ENCODE results near the gene MACROD2.

MACROD2 gene

DNA sequence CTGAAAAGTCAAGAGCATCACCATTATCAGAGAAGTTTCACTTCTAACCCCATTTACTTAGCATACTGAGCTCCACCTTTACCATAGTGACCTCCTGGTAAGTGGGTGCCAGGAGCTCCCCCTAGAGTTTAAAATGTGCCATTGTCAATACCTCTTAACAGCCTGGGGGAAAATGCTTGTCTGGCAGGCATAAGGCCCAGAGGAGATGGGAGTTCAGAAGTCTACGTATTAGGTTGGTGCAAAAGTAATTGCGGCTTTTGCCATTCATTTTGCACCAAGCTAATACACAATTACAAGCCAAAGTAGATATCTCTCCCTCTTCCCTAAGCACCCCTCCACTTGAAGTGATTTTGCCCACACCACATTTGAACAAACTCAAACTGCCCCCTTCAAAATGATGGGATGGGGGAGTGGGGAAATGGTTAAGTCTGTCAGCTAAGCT, 1658.9 kb downstream of the MACROD2 start:
- in situ Hi-C loops (cut with MboI; ENCODE audit: low sequenced_read_pairs): no loop called here

DNA sequence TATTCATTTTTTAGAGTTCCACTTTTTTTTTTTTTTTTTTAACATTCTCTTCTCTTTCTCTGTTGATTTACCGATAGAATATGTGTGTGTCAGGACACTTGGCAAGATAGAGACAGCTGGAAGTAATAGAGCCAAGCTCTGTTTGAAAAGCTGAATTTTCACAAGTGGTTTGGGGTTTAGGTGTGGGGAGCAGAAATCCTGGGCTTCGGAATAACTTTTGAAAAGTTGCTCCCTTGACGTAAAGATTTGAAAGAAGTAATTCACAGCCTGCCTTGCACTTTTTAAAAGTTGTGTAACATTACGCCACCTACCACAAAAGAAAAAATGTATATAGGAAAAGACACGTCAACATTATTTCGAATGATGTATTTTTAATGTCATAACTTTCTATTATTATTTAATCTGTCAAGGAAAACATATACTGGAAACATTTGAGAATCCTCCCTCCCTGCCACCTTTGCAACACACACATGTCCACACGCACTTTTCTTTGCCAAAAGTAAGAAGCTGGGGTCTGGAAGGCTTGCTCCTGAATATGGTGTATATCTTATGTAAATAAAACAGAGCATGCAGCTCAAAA, 1660.1 kb downstream of the MACROD2 start:
- in situ Hi-C loops (cut with MboI; ENCODE audit: low sequenced_read_pairs): no loop called here

DNA sequence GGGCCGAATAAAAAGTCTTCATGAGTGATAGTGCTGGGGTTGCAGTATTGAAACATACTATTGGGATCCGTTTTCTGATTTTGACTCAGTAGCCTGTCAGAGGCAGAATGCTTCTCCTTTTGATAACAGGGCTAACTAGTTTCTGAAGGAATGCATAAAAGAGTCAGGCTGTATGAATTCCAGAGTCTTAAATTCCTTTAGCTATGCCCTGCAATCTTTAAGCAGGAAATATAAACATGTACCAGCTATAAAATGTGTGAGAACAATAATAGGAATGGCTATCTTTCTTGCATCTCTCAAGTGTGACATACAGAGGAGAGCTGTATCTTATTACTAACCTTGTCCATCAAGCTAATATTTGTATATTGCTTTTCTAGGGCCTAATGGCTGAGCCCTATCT, 1660.8 kb downstream of the MACROD2 start:
- in situ Hi-C loops (cut with MboI; ENCODE audit: low sequenced_read_pairs): no loop called here

DNA sequence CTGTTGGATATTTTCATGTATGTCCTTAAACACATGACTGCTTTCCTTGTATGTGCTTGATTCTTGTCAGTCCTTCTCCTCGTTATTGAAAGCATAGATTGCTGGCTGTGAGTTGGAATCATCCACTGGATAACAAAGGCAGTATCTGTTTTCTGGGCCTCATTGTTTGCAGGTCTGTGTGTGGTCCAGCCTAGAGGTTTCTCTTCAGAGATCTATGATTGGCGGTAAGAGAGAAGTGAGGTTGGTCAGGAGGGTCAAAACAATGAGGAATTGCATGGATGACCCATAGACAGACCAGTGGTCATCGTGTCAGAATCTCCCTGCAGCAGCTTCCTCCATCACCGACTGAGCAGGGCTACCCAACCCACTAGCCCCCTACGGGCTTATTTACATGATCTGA, 1663.0 kb downstream of the MACROD2 start:
- in situ Hi-C loops (cut with MboI; ENCODE audit: low sequenced_read_pairs): no loop called here

DNA sequence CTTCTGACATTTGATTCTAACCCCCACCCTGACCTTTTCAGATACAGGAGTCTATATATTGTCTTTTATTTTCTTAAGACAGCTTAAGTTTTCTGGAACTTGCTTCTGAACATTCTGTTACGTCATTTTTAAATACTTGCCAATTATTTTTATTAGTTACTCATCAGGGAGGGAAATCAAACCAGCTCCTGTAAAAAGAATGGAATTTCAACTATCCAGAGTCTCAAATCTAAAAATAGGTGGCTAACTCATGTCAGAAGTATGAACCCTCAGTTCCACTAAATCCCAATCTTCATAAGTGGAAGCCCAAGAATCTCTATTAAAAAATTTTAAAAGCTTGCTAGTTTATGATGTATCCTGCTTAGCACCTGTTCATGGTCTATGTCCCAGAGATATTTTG, 1677.9 kb downstream of the MACROD2 start:
- in situ Hi-C loops (cut with MboI; ENCODE audit: low sequenced_read_pairs): no loop called here

DNA sequence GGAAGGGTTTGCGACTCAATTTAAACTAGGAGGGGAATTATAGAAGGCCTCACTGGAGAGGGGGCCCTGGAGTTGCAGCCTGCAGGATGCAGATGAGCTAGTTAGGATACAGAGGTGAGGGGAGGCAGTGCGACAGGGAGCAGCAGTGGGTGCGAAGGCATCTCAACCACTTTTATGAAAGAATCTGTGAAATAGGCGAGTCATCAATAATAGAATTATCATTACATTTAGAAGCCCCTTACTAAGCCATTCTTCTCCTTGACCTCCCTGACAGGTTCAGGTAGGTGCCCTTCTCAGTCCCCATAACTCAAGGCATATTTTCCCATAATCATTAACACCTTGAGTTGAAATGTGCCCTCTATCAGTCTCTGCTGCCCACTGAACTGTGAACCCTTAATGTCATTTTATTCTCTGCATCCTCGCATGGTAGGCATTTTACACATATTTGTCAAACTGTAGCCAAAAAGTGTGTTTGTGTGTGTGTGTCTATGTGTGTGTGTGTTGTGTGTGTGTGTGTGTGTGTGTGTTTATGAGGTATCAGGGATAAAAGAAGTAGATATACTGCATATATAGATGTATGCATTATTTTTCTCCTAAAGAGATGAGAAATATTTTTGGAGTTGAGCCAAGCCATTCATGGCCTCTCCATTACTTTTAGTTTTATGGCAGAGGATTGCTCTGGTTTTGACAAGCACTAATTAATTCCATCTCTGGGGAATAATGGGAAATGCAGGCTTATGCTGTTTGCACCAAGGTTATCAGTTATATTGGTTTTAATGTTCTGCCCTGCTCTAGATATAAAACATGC, 1679.1 kb downstream of the MACROD2 start:
- in situ Hi-C loops (cut with MboI; ENCODE audit: low sequenced_read_pairs): no loop called here

DNA sequence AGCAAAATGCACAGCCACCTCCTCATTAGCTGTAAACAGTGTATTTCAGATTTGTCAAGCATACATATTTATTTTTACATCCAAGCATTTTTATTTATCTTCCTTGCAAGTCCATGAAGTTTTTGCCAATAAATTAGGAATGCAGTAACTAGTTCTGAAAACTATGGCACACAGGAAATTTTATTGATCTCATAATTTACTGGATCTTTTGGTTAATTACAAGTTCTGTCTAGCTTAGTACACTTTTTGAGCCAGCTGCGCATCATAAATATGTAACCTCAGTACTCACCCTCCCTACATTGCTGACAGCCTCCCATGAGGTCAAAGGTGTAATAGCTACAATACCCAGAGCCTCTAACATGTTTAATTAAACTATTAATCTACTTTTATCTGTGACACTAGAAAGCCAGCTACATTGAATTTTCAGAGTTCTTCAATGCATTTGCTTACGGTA, 1679.8 kb downstream of the MACROD2 start:
- in situ Hi-C loops (cut with MboI; ENCODE audit: low sequenced_read_pairs): no loop called here

DNA sequence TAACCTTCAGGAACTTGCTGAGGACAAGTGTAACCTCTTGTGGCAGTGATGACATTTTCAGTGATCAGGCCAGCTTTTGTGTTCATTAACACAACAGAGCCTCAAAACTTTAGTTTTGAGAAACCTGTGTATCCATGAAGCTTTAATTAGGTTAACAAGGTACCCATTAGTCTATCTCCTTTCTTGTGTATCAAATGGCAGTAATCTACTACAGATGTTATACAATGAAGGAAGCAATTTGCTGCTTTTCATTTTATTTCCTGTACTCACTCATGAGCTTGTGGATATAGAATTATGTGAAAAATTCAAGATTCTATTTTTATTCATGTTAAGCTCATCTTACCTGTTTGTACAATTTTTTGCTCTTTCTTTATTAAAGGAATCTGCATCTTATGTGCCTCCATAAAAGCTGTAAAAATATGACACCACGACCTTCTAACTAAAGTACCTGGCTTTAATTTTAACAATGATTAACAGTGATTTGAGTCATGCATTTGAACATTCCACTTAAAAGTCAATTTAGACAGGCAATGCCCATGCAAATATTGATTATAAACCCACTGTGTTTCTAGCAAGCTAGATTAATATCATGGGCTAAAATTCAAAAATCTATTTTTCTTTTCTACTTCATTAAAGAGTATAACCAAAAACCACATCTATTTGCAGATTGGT, 1680.6 kb downstream of the MACROD2 start:
- in situ Hi-C loops (cut with MboI; ENCODE audit: low sequenced_read_pairs): no loop called here

DNA sequence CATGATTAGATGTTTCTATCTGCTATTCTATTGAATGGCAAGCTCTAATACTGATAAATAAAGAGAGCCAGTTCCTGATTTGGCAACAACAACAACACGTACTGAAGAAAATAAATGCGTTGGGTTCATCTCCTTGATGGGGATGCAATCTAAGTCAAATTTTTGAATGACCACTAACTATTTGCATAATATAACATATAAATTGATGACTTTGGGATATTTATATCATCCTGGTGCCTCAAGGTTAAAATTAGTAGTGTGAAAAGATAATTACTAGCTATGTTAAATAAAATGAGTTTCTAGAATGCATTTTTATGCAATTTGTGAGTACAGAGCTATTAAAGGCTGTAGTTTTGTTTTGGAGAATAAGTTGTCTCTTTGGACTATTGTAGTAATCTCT, 1681.5 kb downstream of the MACROD2 start:
- in situ Hi-C loops (cut with MboI; ENCODE audit: low sequenced_read_pairs): no loop called here

DNA sequence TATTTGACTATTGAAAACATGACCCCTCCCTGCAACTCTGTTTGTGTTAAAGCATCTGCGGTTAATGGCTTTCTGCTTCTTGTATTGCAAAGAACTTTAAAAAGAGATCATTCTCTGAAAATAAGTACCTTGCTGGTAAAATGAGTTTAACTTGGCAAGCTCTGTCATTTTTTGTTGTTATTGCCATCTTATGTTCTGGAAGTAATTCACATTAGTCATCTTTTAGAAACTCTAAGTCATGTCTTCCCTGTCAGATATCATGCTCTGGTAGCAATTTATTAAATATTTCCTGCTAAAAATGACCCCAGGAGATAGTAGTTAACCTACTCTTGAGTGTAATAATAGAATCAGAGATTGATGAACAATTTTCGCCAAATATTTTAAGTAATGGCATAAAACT, 1687.4 kb downstream of the MACROD2 start:
- in situ Hi-C loops (cut with MboI; ENCODE audit: low sequenced_read_pairs): no loop called here

DNA sequence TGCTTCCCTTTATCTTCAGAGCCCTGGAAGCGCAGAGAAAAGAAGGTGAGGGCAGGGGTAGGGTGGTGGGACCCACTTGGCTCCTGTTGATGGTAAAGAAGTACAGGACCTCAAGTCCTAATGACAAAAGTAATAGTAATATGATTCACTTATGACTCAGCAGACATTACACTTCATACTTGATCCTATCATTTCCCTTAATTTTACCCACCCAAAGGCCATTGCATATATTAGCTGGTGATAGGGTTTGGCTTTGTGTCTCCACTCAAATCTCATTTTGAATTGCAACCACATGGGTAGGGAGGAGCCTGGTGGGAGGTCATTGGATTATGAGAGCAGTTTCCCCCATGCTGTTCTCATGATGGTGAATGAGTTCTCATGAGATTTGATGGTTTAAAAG, 1697.3 kb downstream of the MACROD2 start:
- in situ Hi-C loops (cut with MboI; ENCODE audit: low sequenced_read_pairs): no loop called here

DNA sequence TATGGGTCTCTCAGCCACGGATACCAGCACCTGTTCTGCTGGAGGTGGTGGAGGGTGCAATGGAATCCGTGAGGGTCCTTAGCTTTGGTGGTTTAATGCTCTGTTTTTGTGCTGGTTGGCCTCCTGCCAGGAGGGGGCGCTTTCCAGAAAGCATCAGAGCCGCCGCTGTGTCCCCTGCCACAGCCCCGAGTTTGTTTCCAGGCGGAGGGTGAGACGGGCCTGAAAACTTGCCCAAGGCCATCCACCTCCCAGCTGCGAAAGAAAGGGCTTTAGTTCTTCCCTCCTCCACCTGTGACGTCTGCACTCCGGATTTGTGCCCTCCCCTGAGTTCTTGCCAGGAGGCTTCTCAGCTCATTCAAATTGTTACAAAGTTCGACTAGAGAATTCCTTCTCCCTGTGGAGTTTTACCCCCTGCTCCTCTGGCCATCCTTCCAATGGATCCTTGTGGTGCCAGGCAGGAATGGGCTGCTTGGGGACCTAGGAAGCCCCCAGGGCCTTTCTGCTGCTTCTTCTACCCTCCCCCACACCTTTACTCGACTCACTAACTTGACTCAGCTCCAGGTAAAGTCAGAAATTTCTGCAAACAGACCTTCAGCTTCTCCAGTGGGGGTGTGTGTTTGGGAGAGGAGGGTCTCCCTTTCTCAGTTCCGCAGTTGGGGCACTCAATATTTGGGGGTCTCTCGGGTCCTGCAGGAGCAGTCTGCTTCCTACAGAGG, 1704.3 kb downstream of the MACROD2 start:
- in situ Hi-C loops (cut with MboI; ENCODE audit: low sequenced_read_pairs): loop anchor here (25.0 kb wide), 1 partner anchor 788 kb away; no protein-coding TSS in a partner anchor

DNA sequence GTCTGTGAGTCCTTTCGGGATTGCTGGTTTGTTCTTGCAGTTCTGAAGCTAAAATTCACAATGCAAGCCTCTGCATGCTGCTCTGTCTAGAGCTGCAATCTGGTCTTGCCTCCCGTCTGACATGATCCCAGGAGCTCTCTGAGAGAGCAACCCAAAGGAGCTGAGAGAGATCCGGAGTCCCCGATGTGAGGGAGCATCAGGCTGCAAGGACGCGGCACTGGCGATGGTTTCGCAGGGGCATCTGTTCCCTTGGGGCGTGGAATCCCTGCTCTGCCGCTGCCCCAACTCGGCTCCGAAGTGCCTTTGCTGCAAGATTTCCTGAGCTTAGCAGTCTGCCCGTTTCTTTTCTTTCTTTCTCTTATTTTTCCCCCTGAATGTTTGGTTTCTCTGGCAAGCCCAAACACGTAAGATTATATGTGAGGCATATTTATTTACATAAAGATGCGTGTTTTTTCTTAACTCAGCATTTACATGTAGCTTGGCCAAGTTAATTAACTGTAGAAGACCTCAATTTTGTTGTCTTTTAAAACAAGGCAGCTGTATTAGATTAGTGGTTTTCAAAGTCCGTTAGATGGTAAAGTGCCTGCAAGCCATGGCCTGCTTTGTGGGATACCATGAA, 1704.9 kb downstream of the MACROD2 start:
- in situ Hi-C loops (cut with MboI; ENCODE audit: low sequenced_read_pairs): loop anchor here (25.0 kb wide), 1 partner anchor 787 kb away; no protein-coding TSS in a partner anchor

DNA sequence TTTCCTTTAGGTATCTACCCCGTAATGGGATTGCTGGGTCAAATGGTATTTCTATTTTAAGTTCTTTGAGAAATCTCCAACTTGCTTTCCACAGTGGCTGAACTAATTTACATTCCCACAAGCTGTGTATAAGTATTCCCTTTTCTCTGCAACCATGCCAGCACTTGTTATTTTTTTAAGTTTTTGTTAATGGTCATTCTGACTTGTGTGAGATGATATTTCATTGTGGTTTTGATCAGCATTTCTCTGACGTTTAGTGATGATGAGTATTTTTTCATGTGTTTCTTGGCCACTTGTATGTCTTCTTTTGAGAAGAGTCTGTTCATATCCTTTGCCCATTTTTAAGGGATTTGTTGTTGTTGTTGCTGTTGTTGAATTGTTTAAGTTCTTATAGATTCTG, 1706.8 kb downstream of the MACROD2 start:
- in situ Hi-C loops (cut with MboI; ENCODE audit: low sequenced_read_pairs): loop anchor here (25.0 kb wide), 1 partner anchor 785 kb away; no protein-coding TSS in a partner anchor

DNA sequence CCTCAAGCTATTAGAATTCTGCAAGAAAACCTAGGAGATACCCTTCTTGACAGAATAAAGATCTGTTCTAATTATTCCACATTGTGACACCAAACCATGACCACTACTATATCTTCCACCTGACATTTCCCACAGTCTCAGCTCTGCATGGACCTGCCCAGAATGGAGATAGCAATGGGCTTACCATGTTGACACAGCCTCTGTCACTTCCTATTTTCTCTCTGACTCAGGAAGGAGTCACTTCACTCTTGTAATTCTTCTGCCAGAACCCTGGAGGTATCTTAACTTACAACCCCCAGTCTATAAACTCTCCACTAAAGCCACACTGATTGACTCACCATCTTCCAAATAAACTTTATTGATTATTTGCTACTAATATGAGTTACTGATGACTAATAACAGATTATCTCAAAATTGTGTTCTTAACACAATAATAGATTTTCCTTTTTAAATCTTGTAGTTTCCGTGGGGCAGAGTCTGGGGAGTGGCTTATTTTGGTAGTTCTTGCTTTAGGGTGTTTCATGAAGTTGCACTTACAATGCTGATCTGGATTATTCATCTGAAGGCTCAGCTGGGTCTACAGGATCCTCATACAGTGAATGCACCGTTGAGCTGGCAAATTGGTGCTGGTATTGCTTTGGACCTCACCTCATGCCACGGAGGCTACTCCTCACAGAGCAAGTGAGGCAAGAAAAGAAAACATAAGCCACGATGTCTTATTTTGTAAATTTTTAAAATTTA, 1708.0 kb downstream of the MACROD2 start:
- in situ Hi-C loops (cut with MboI; ENCODE audit: low sequenced_read_pairs): loop anchor here (25.0 kb wide), 1 partner anchor 784 kb away; no protein-coding TSS in a partner anchor

DNA sequence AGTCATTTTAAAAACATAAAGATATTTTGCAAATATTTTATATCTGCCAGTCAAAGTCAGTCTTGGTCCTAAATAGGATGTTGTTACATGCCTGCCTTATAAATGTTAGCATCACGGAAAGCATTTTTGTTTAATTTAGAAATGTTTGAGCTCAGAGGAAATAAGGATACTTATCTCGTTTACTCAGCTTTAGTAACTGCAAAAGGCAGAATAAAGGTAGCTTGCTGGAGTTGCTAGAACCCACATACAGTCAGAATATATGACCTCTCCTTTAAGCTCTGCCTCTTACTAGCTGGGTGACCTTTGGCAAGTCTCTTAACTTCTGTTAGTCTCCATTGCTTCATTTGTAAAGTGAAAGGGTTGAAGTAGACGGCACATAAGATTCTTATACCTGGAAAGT, 1710.7 kb downstream of the MACROD2 start:
- in situ Hi-C loops (cut with MboI; ENCODE audit: low sequenced_read_pairs): loop anchor here (25.0 kb wide), 1 partner anchor 781 kb away; no protein-coding TSS in a partner anchor

DNA sequence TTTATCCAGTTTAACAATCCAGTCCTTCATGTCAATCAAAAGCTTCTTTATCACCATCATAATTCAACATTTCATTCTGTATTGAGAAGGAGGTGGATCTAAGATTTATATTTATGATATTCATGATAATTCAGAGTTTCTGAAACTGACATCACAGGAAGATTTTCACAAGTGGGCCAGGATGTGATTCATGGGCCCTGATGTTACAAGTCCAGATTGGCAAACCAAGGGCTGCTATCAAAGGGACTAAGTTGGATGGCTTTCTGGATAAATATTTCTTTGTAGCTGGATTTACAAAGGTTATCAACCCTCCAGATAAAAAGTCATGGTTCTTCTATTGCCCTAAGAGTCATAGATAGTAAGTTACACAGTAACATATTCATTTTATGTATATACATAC, 1711.4 kb downstream of the MACROD2 start:
- in situ Hi-C loops (cut with MboI; ENCODE audit: low sequenced_read_pairs): loop anchor here (25.0 kb wide), 1 partner anchor 781 kb away; no protein-coding TSS in a partner anchor

DNA sequence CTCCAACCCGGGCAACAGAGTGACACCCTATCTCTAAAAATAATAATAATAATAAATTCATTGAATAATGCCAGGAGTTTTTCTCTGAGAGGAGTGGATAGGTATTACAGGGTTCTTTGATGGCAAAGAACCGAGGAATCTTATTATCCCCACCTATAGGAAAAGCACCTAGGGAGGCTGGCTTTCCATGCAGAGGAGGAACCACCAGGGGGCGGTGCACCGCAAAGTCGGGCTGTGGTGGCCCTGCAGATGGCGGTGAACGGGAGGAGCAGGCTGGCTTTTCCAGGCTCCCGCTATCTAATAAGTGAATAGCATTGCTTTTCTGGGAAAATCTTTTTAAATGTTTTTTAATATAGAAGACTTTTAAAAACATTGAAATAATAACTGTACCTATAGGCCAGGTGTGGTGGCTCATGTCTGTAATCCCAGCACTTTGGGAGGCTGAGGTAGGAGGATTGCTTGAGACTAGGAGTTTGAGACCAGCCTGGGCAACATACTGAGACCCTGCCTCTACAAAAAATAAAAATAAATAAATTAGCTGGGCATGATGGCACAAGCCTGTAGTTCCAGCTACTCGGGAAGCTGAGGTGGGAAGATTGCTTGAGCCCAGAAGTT, 1713.8 kb downstream of the MACROD2 start:
- in situ Hi-C loops (cut with MboI; ENCODE audit: low sequenced_read_pairs): loop anchor here (25.0 kb wide), 1 partner anchor 778 kb away; no protein-coding TSS in a partner anchor

DNA sequence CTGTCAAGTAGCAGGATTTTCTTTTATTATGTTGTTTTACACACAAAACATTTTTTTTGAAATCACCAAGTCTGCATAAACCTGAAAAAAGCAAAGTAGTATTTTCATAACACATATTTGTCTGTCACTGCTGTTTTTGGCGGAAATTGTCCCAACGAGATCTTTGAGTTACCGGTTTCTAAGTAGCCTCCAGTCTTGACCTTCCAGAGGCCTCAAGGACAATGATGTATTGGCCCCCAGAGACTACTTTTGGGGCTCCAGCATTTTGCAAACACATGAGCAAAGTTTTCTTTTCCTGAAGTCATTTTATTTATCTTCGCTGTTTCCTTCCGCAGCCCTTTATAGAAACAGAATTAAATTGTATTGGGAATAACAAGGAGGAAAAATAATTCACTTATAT, 1715.3 kb downstream of the MACROD2 start:
- in situ Hi-C loops (cut with MboI; ENCODE audit: low sequenced_read_pairs): loop anchor here (25.0 kb wide), 1 partner anchor 777 kb away; no protein-coding TSS in a partner anchor

Measured in HL-60/S4 (cell line).